Epidermal melanocyte (primary cell): ENCODE results near the gene MUC15.
"Not testable (repeated sequence)": the region's sequence is repeated elsewhere in the genome, so short reads cannot be mapped to it uniquely, and the experiment has no call there.

Experiments
- DNase-seq: peaks from one replicate; pipeline ENCODE4 v3.0.0; 2011; ENCODE audit warnings: low spot score; ENCODE audit not compliant: insufficient read length

Gene MUC15

GRCh38 chr11:26571861-26572654, at the start of gene MUC15:
Gene MUC15 (minus strand): TSS chr11:26572263. CDS start chr11:26567094, 5,169 bp downstream.
- no peak for DNase-seq

- no peak for DNase-seq
These were observed 49.1 kb upstream of the MUC15 start for GRCh38 chr11:26621132-26621531.

- DNase-seq, result no peak
These were observed 48.4 kb upstream of the MUC15 start for GRCh38 chr11:26620282-26621045.

GRCh38 chr11:26618441-26618840, 46.4 kb upstream of the MUC15 start:
- DNase-seq, result no peak

- no peak for DNase-seq
These were observed 41.7 kb upstream of the MUC15 start for GRCh38 chr11:26613759-26614158.

- DNase-seq, result no peak
These were observed 36.6 kb upstream of the MUC15 start for GRCh38 chr11:26608507-26609146.

- DNase-seq, result no peak
These were observed 35.9 kb upstream of the MUC15 start for GRCh38 chr11:26607725-26608506.

GRCh38 chr11:26599876-26600434, 27.9 kb upstream of the MUC15 start:
- no peak for DNase-seq

GRCh38 chr11:26599425-26599824, 27.4 kb upstream of the MUC15 start:
- DNase-seq, result no peak

- no peak for DNase-seq
These were observed 25.8 kb upstream of the MUC15 start for GRCh38 chr11:26597899-26598298.

GRCh38 chr11:26597049-26597689, 25.1 kb upstream of the MUC15 start:
- not testable (repeated sequence) for DNase-seq

GRCh38 chr11:26595207-26595865, 23.3 kb upstream of the MUC15 start:
- DNase-seq, result not testable (repeated sequence)

- DNase-seq, result no peak
These were observed 21.6 kb upstream of the MUC15 start for GRCh38 chr11:26593691-26594090.

GRCh38 chr11:26587073-26587472, 15.0 kb upstream of the MUC15 start:
- DNase-seq, result no peak

- DNase-seq, result no peak
These were observed 12.8 kb upstream of the MUC15 start for GRCh38 chr11:26584818-26585217.

- DNase-seq, result no peak
These were observed 11.5 kb upstream of the MUC15 start for GRCh38 chr11:26583550-26583949.

- no peak for DNase-seq
These were observed 8.9 kb upstream of the MUC15 start for GRCh38 chr11:26580929-26581328.

- no peak for DNase-seq
These were observed 7.6 kb upstream of the MUC15 start for GRCh38 chr11:26579683-26580082.

- no peak for DNase-seq
These were observed 7.1 kb upstream of the MUC15 start for GRCh38 chr11:26578998-26579661.
